H1 (cell line): Measurements from ENCODE around the gene CNNM4. TPM values are rescaled to one million over a fixed set of nuclear protein-coding genes. Genes with fewer than 3 reads are reported as not detected.

Experiments used
- CTCF ChIA-PET: fragments of 300-600 bp; sonication (Branson Sonifier 250); formaldehyde crosslinking; loops from one replicate; lab custom pipeline; 2021; ENCODE audit not compliant: partially characterized antibody; lab: Charles Lee
- POLR2A ChIA-PET: fragments of 300-600 bp; sonication (Branson Sonifier 250); formaldehyde crosslinking; loops from one replicate; lab custom pipeline; 2021; ENCODE audit warnings: inconsistent platforms; ENCODE audit not compliant: partially characterized antibody; lab: Charles Lee
- DNase-seq, 2 experiments: peaks; one replicate each; pipeline versions ENCODE4 v3.0.0 to v3.0.0-alpha.2; 2010 to 2022; ENCODE audit warnings: low spot score in 2 of 2, low read depth in 1 of 2, mixed read lengths in 1 of 2
- FAIRE-seq: peaks from 2 replicates; lab custom pipeline; 2011; peaks lifted over from hg19 to GRCh38; lab: Jason Lieb, UNC
- H2AFZ ChIP-seq: 2 replicates; pipeline ENCODE4 v1.8.1; 2012; ENCODE audit warnings: low read length, inconsistent platforms
- H2AK5ac ChIP-seq: 2 replicates; pipeline ENCODE4 v1.6.1; 2013; ENCODE audit warnings: low read depth, low read length
- H2BK120ac ChIP-seq: replicated peaks from 2 replicates; pipeline ENCODE3; 2013; ENCODE audit warnings: low read depth, low read length, inconsistent platforms
- H2BK12ac ChIP-seq: 2 replicates; pipeline ENCODE4 v1.6.1; 2013; ENCODE audit warnings: low read depth, low read length
- H2BK15ac ChIP-seq: 2 replicates; pipeline ENCODE4 v1.6.1; 2013; ENCODE audit warnings: low read length
- H2BK20ac ChIP-seq: 2 replicates; pipeline ENCODE4 v1.6.1; 2013; ENCODE audit warnings: low read length
- H2BK5ac ChIP-seq: 2 replicates; pipeline ENCODE4 v1.6.1; 2013; ENCODE audit warnings: low read depth, low read length
- H3K14ac ChIP-seq: 2 replicates; pipeline ENCODE4 v1.6.1; 2013; ENCODE audit warnings: inconsistent platforms; ENCODE audit not compliant: insufficient read length
- H3K18ac ChIP-seq: 2 replicates; pipeline ENCODE4 v1.6.1; 2013; ENCODE audit warnings: low read length; ENCODE audit errors: extremely low read depth
- H3K23ac ChIP-seq: 2 replicates; pipeline ENCODE4 v1.6.1; 2013; ENCODE audit warnings: inconsistent platforms; ENCODE audit not compliant: insufficient read length
- H3K23me2 ChIP-seq: 2 replicates; pipeline ENCODE4 v1.6.1; 2013; ENCODE audit warnings: low read depth, low read length
- H3K27ac ChIP-seq: 2 replicates; pipeline ENCODE4 v1.6.1; 2011; ENCODE audit warnings: low read depth, low read length, inconsistent platforms
- H3K27me3 ChIP-seq, 4 experiments: replicated peaks in 1 of 4; 1 replicate in 1 of 4; 2 replicates in 3 of 4; pipeline versions ENCODE4 v1.6.1 to v1.8.1; 2011 to 2013; ENCODE audit warnings: low read length in 3 of 4, mild to moderate bottlenecking in 3 of 4, inconsistent platforms in 2 of 4, mixed read lengths in 2 of 4, moderate library complexity in 1 of 4; ENCODE audit not compliant: control insufficient read depth in 3 of 4, insufficient read depth in 3 of 4; ENCODE audit errors: extremely low read depth in 1 of 4
- H3K36me3 ChIP-seq, 4 experiments: 2 replicates each; pipeline versions ENCODE4 v1.6.1 to v1.8.1; 2011 to 2013; ENCODE audit warnings: mild to moderate bottlenecking in 4 of 4, low read length in 3 of 4, moderate library complexity in 2 of 4, control low read depth in 1 of 4, inconsistent platforms in 1 of 4; ENCODE audit not compliant: insufficient read depth in 4 of 4, control insufficient read depth in 2 of 4
- H3K4ac ChIP-seq: replicated peaks from 2 replicates; pipeline ENCODE3; 2013; ENCODE audit warnings: low read length, low read depth, mixed read lengths, inconsistent platforms; ENCODE audit not compliant: insufficient read length
- H3K4me1 ChIP-seq, 4 experiments: replicated peaks in 1 of 4; 1 replicate in 1 of 4; 2 replicates in 3 of 4; pipeline versions ENCODE4 v1.6.1 to v1.8.1; 2011 to 2013; ENCODE audit warnings: low read length in 3 of 4, inconsistent platforms in 2 of 4, mixed read lengths in 1 of 4; ENCODE audit not compliant: insufficient read depth in 4 of 4, control insufficient read depth in 3 of 4
- H3K4me2 ChIP-seq, 2 experiments: 2 replicates each; pipeline versions ENCODE4 v1.6.1 to v1.8.1; 2011 to 2013; ENCODE audit warnings: low read depth in 2 of 2, low read length in 2 of 2, control low read depth in 1 of 2, inconsistent platforms in 1 of 2, mild to moderate bottlenecking in 1 of 2; ENCODE audit not compliant: insufficient read depth in 1 of 2
- H3K4me3 ChIP-seq, 4 experiments: fragments of 200-600, 300-600 bp in 1 of 4; sonication (generic), shearing (Covaris generic), sonication (Bioruptor Twin) in 1 of 4; 2 replicates each; pipeline versions ENCODE4 v1.5.1 to v1.8.1; 2011 to 2016; ENCODE audit warnings: low read length in 4 of 4, low read depth in 3 of 4, control low read depth in 2 of 4, inconsistent platforms in 2 of 4, mild to moderate bottlenecking in 2 of 4, mixed read lengths in 1 of 4, moderate library complexity in 1 of 4; ENCODE audit not compliant: insufficient read depth in 2 of 4; ENCODE audit errors: extremely low read depth in 1 of 4
- H3K56ac ChIP-seq: replicated peaks from 2 replicates; pipeline ENCODE3; 2013; ENCODE audit warnings: low read depth, mild to moderate bottlenecking, mixed read lengths, low read length, inconsistent platforms; ENCODE audit not compliant: insufficient read length
- H3K79me1 ChIP-seq: 2 replicates; pipeline ENCODE4 v1.6.1; 2013; ENCODE audit warnings: low read depth, low read length, control low read depth
- H3K79me2 ChIP-seq, 2 experiments: 2 replicates each; pipeline versions ENCODE4 v1.6.1 to v1.8.1; 2012 to 2013; ENCODE audit warnings: low read length in 2 of 2, mild to moderate bottlenecking in 2 of 2, inconsistent platforms in 1 of 2; ENCODE audit not compliant: insufficient read depth in 2 of 2, control insufficient read depth in 1 of 2
- H3K9ac ChIP-seq, 4 experiments: replicated peaks in 1 of 4; 1 replicate in 1 of 4; 2 replicates in 3 of 4; pipeline versions ENCODE4 v1.6.1 to v1.8.1; 2011 to 2013; ENCODE audit warnings: low read depth in 3 of 4, low read length in 3 of 4, control low read depth in 2 of 4, mild to moderate bottlenecking in 2 of 4, moderate library complexity in 2 of 4, inconsistent platforms in 1 of 4; ENCODE audit errors: extremely low read depth in 1 of 4
- H3K9me3 ChIP-seq, 2 experiments: 2 replicates each; pipeline versions ENCODE4 v1.6.1 to v1.8.1; 2012 to 2013; ENCODE audit warnings: mild to moderate bottlenecking in 2 of 2, moderate library complexity in 2 of 2, control low read depth in 1 of 2, inconsistent platforms in 1 of 2, low read depth in 1 of 2, low read length in 1 of 2, mixed read lengths in 1 of 2; ENCODE audit not compliant: insufficient read depth in 2 of 2
- H4K20me1 ChIP-seq, 2 experiments: replicated peaks in 1 of 2; 2 replicates each; pipeline versions ENCODE3 to v1.8.1; 2011 to 2013; ENCODE audit warnings: inconsistent platforms in 2 of 2, low read length in 2 of 2, mild to moderate bottlenecking in 1 of 2; ENCODE audit not compliant: insufficient read depth in 2 of 2, control insufficient read depth in 1 of 2
- H4K5ac ChIP-seq: 2 replicates; pipeline ENCODE4 v1.6.1; 2013; ENCODE audit warnings: low read length, low read depth, mixed read lengths, inconsistent platforms; ENCODE audit not compliant: insufficient read length
- H4K8ac ChIP-seq: 2 replicates; pipeline ENCODE4 v1.8.0; 2013; ENCODE audit warnings: mild to moderate bottlenecking, moderate library complexity, low read length, inconsistent platforms; ENCODE audit not compliant: insufficient read depth; ENCODE audit errors: extremely low read depth
- H4K91ac ChIP-seq: replicated peaks from 2 replicates; pipeline ENCODE3; 2013; ENCODE audit warnings: low read length, mixed read lengths, inconsistent platforms; ENCODE audit not compliant: insufficient read length
- ASH2L ChIP-seq: fragments of 200-600, 300-600 bp; sonication (generic); IDR thresholded peaks from one replicate; pipeline ENCODE4 v1.7.1; 2017; ENCODE audit warnings: low read length
- BCL11A ChIP-seq, 2 experiments: IDR thresholded peaks; one replicate each; pipeline ENCODE4 v1.6.1; 2011; ENCODE audit warnings: low read depth in 2 of 2, low read length in 2 of 2, mild to moderate bottlenecking in 2 of 2
- CEBPB ChIP-seq: IDR thresholded peaks from 2 replicates; pipeline ENCODE4 v1.6.1; 2012; ENCODE audit warnings: low read depth, low read length
- EGR1 ChIP-seq: IDR thresholded peaks from 2 replicates; pipeline ENCODE4 v1.6.1; 2011; ENCODE audit warnings: low read depth, low read length, borderline replicate concordance
- HDAC2 ChIP-seq, 2 experiments: fragments of 300-600 bp in 1 of 2; sonication (generic) in 1 of 2; IDR thresholded peaks; 2 replicates each; pipeline ENCODE4 v1.6.1; 2011 to 2012; ENCODE audit warnings: low read depth in 2 of 2, low read length in 2 of 2, mild to moderate bottlenecking in 2 of 2, moderate library complexity in 2 of 2, borderline replicate concordance in 1 of 2, inconsistent platforms in 1 of 2
- JUND ChIP-seq: IDR thresholded peaks from 2 replicates; pipeline ENCODE4 v1.6.1; 2011; ENCODE audit warnings: mild to moderate bottlenecking, improper control_type of control experiment, low read length
- MAX ChIP-seq: IDR thresholded peaks from 2 replicates; pipeline ENCODE4 v1.6.1; 2012; ENCODE audit warnings: inconsistent platforms
- NANOG ChIP-seq: IDR thresholded peaks from 2 replicates; pipeline ENCODE4 v1.6.1; 2011; ENCODE audit warnings: low read length, low read depth, mild to moderate bottlenecking, inconsistent platforms; ENCODE audit not compliant: insufficient read depth, poor library complexity, severe bottlenecking
- PHF8 ChIP-seq: fragments of 200-600 bp; sonication (generic); conservative IDR thresholded peaks from 2 replicates; pipeline ENCODE4 v1.7.1; 2012; ENCODE audit warnings: low read depth, mild to moderate bottlenecking, inconsistent platforms, low read length, moderate library complexity
- POU5F1 ChIP-seq: IDR thresholded peaks from 2 replicates; pipeline ENCODE4 v1.6.1; 2011; ENCODE audit warnings: low read depth, mild to moderate bottlenecking, low read length, moderate library complexity
- SAP30 ChIP-seq: fragments of 300-600 bp; sonication (generic); IDR thresholded peaks from 2 replicates; pipeline ENCODE4 v1.7.1; 2012; ENCODE audit warnings: low read length, moderate library complexity, mild to moderate bottlenecking, inconsistent platforms; ENCODE audit not compliant: insufficient read depth, insufficient replicate concordance
- SP4 ChIP-seq: IDR thresholded peaks from 2 replicates; pipeline ENCODE4 v1.6.1; 2012; ENCODE audit warnings: low read length, inconsistent platforms
- WGBS, 2 experiments: shearing (Covaris generic) in 1 of 2; methylation state at CpG; one replicate each; pipeline versions ENCODE4 v1.1.6 to v1.1.7; 2013 to 2015; ENCODE audit warnings: low lambda C conversion rate in 2 of 2, mixed read lengths in 2 of 2, inconsistent platforms in 1 of 2, low coverage in 1 of 2, missing lambda C conversion rate in 1 of 2; ENCODE audit not compliant: insufficient replicate concordance in 2 of 2, insufficient coverage in 1 of 2, insufficient read length in 1 of 2; ENCODE audit errors: extremely low coverage in 1 of 2, missing lambda C conversion rate in 1 of 2; 5-methylcytosine and 5-hydroxymethylcytosine counted together
- polyA plus RNA-seq, 7 experiments: library from polyadenylated mRNA; depleted of rRNA in 3 of 7; stranded (reverse) in 5 of 7; unstranded in 2 of 7; fragments of >200 nt in 5 of 7; fragments of 200-250 nt in 2 of 7; gene quantifications; 1 replicate in 5 of 7; 2 replicates in 1 of 7; 4 replicates in 1 of 7; pipeline versions ENCODE4 v1.2.1 to v1.2.3, GENCODE V29; 2011 to 2013; ENCODE audit warnings: missing spikeins in 2 of 7, mixed read lengths in 2 of 7
- total RNA-seq: library from RNA; stranded (reverse); fragmentation: NEBNext Ultra II Directional; extraction: Animal tissue kit (Norgen Biotek cat#: 25700); gene quantifications from 2 replicates; pipeline ENCODE4 v1.2.1, GENCODE V29; 2021
- TF ChIP-seq, protein P1 (sequence below): IDR thresholded peaks from 2 replicates; pipeline ENCODE4 v1.6.1; 2011; ENCODE audit warnings: low read depth, mild to moderate bottlenecking, low read length; ENCODE audit not compliant: insufficient read depth

Gene CNNM4
- total and polyA plus RNA-seq, 2 of the 8 experiments (the other 6 are each of a cell fraction or from before 2014, with no cell fraction given) = 10.3 to 11.0 TPM

DNA sequence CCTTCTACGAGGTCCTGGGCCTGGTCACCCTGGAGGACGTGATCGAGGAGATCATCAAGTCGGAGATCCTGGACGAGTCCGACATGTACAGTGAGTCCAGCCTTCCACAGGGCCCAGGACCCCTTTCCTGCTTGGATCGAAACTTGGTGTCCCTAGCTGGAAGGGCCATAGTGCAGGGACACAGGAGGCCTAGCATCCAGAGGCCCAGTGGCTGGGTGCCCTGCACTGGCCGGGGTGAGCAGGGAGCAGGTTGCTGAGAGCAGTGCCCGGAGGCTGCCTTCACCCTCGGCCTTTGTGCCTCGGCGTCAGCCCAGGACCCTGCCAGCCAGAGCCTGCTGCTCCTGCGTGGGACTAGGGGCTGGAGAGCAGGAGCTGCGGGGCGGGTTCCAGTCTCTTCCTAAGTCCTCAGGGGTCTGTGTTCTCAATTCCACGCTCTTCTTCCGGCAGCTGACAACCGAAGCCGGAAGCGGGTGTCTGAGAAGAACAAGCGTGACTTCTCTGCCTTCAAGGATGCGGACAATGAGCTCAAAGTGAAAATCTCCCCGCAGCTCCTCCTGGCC is 36.4 kb downstream of the CNNM4 start:
- Histone ChIP-seq H2BK5ac (no peak overlapping the region), H2AK5ac (no peak overlapping the region), H2BK15ac (no peak overlapping the region), H3K27ac (no peak overlapping the region), H3K56ac (no peak overlapping the region), H3K23me2 (peaks cover 7% of the 10 kb centered on the region; the same call in 1 of the 2 replicates), H3K79me2 (no peaks in the 10 kb centered on the region), H3K36me3 (peaks cover 0 to 6% (median 5%) of the 10 kb centered on the region in 4 experiments; a peak in 3 of 8 replicates), H3K27me3 (no peaks in the 10 kb centered on the region), H4K91ac (no peak overlapping the region), H2BK12ac (no peak overlapping the region), H3K9me3 (no peaks in the 10 kb centered on the region), H4K8ac (no peak overlapping the region), H3K4me3 (no peak overlapping the region), H2AFZ (no peak overlapping the region), H3K79me1 (no peaks in the 10 kb centered on the region), H3K23ac (no peak overlapping the region), H2BK120ac (no peak overlapping the region), H2BK20ac (no peak overlapping the region), H3K4me1 (no peaks in the 10 kb centered on the region; a peak in 2 of 7 replicates), H4K5ac (no peak overlapping the region), H3K18ac (no peak overlapping the region), H3K4me2 (no peak overlapping the region), H3K14ac (no peak overlapping the region), H4K20me1 (peaks cover 0 to 5% of the 10 kb centered on the region in 2 experiments), H3K4ac (no peak overlapping the region), H3K9ac (no peak overlapping the region)
- CTCF ChIA-PET = interaction anchor here (0.7 to 5.0 kb wide), 6 partner anchors 8 to 46 kb away, joined by 3 to 46 read pairs (median 3); partner anchors contain the start of gene CNNM4
- no peak for DNase-seq
- TF ChIP-seq NANOG = no peak
- no peak for TF ChIP-seq POU5F1
- no peak for TF ChIP-seq MAX
- no peak for TF ChIP-seq PHF8
- TF ChIP-seq HDAC2 (IDR thresholded peaks at IDR 0.05; ENCODE audit: borderline replicate concordance in 1 of 2, low read depth in 2 of 2, low read length in 2 of 2) = no peak
- TF ChIP-seq, protein P1, sequence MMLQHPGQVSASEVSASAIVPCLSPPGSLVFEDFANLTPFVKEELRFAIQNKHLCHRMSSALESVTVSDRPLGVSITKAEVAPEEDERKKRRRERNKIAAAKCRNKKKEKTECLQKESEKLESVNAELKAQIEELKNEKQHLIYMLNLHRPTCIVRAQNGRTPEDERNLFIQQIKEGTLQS = no peak
- no peak for TF ChIP-seq BCL11A (IDR thresholded peaks at IDR 0.05; ENCODE audit: low read depth in 2 of 2, low read length in 2 of 2)
- TF ChIP-seq SP4 = no peak
- no peak for TF ChIP-seq JUND
- TF ChIP-seq CEBPB = no peak
- no peak for TF ChIP-seq SAP30
- no peak for TF ChIP-seq ASH2L
- TF ChIP-seq EGR1 = no peak
- 92% methylated on average over 16 of the region's 23 CpGs; no CpG with 5 or more reads in 1 of the 2 experiments for WGBS, 2 experiments
- POLR2A ChIA-PET = no interaction called here
- FAIRE-seq = no peak
